ENCODE data around the gene CIRBP. TPM values are rescaled to one million over a fixed set of nuclear protein-coding genes. Genes with fewer than 3 reads are reported as not detected.

The CIRBP gene
- total and polyA plus RNA-seq, 2 of the 13 experiments (the other 11 are each of a cell fraction or from before 2014, with no cell fraction given): 133 to 140 TPM

- no peak for TF ChIP-seq ZNF703 (CRISPR knock-in tag; IDR thresholded peaks at IDR 0.05; ENCODE audit: borderline replicate concordance)
- TF ChIP-seq TP53 (CRISPR knock-in tag; conservative IDR thresholded peaks at IDR 0.05): no peak
- no peak for TF ChIP-seq SMAD3 (CRISPR knock-in tag; IDR thresholded peaks at IDR 0.05)
- TF ChIP-seq DNMT1 (CRISPR knock-in tag; IDR thresholded peaks at IDR 0.05): no peak
- TF ChIP-seq MEIS2 (CRISPR knock-in tag; IDR thresholded peaks at IDR 0.05): no peak
- 0 out of 2 replicates have a peak, but pooled peaks have one; percentile 37 for TF ChIP-seq ZNF616 (CRISPR knock-in tag; IDR thresholded peaks at IDR 0.05; ENCODE audit: low read depth)
- TF ChIP-seq ZNF773 (CRISPR knock-in tag; IDR thresholded peaks at IDR 0.05; ENCODE audit: borderline replicate concordance): no peak
- no peak for TF ChIP-seq ZNF615 (CRISPR knock-in tag; IDR thresholded peaks at IDR 0.05; ENCODE audit: borderline replicate concordance)
- no peak for TF ChIP-seq MATR3 (CRISPR knock-in tag; IDR thresholded peaks at IDR 0.05)
- no peak for TF ChIP-seq HHEX (CRISPR knock-in tag; IDR thresholded peaks at IDR 0.05)
- peak; percentile 85 for TF ChIP-seq ATF7 (IDR thresholded peaks at IDR 0.05)
- TF ChIP-seq ATF7 (CRISPR knock-in tag; IDR thresholded peaks at IDR 0.05): peak; percentile 87
- TF ChIP-seq RBFOX2 (IDR thresholded peaks at IDR 0.05; ENCODE audit: low read depth, low read length): peak; percentile 51
- TF ChIP-seq ZFP36L2 (CRISPR knock-in tag; IDR thresholded peaks at IDR 0.05): no peak
- TF ChIP-seq ZNF274 (CRISPR knock-in tag; IDR thresholded peaks at IDR 0.05): no peak
- no peak for TF ChIP-seq ZNF142 (CRISPR knock-in tag; IDR thresholded peaks at IDR 0.05)
- TF ChIP-seq TMF1 (CRISPR knock-in tag; IDR thresholded peaks at IDR 0.05; ENCODE audit: low read depth): no peak
- no peak for TF ChIP-seq MAFK (conservative IDR thresholded peaks at IDR 0.05 in 1 of 2, IDR thresholded peaks at IDR 0.05 in 1 of 2; ENCODE audit: low read length in 2 of 2)
- TF ChIP-seq ZNF850 (CRISPR knock-in tag; conservative IDR thresholded peaks at IDR 0.05): no peak
- TF ChIP-seq ZNF768 (CRISPR knock-in tag; IDR thresholded peaks at IDR 0.05): no peak
- no peak for TF ChIP-seq SRF (IDR thresholded peaks at IDR 0.05; ENCODE audit: low read depth, low read length)
- TF ChIP-seq ZNF589 (CRISPR knock-in tag; conservative IDR thresholded peaks at IDR 0.05): no peak
- TF ChIP-seq ZEB1 (IDR thresholded peaks at IDR 0.05; ENCODE audit: insufficient replicate concordance, low read depth): peak; percentile 15
- no peak for TF ChIP-seq YEATS4 (CRISPR knock-in tag; IDR thresholded peaks at IDR 0.05; ENCODE audit: borderline replicate concordance)
- no peak for TF ChIP-seq ZUFSP (CRISPR knock-in tag; IDR thresholded peaks at IDR 0.05; ENCODE audit: borderline replicate concordance)
Observed at GRCh38 chr19:1260749-1261537, 8.2 kb upstream of the CIRBP start (continued).

All from HepG2 (cell line).